ENCODE results near the gene KCNA2. TPM values are rescaled to one million over a fixed set of nuclear protein-coding genes. Genes with fewer than 3 reads are reported as not detected.

The KCNA2 gene
- total RNA-seq, 1 donor, result 0.52 TPM

DNA sequence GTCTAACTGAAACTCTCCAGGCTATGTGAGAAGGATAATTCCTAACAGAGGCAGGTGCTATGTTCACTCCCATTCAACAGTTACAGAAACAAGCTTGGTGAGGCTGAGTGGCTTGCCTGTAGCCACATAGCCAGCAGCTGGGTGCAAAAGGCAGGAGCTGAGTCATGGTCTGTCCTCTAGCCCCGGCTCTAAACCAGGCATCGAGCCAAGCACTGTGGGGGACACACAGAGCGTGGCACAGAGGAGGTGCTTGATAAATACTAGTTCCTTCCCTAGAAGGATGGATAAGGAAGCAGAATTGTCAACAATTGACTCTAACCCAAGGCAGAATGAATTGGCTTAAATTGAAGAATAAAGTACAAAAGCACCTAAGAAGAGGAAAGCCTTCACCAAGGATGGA, 10.4 kb upstream of the KCNA2 start:
- no peaks in the 10 kb centered on the region for H3K9me3 ChIP-seq (ENCODE audit: low read depth, low read length)
- no peak overlapping the region for H3K4me3 ChIP-seq (ENCODE audit: low read length)
- H3K4me1 ChIP-seq (ENCODE audit: insufficient read depth, low read length), result peaks cover 42% of the 10 kb centered on the region
- no peaks in the 10 kb centered on the region for H3K27me3 ChIP-seq (ENCODE audit: insufficient read depth, low read length)

GRCh38 chr1:110615548-110616130, 9.5 kb upstream of the KCNA2 start:
- H3K27me3 ChIP-seq (ENCODE audit: insufficient read depth, low read length), result no peaks in the 10 kb centered on the region
- no peak overlapping the region for H3K4me3 ChIP-seq (ENCODE audit: low read length)
- H3K4me1 ChIP-seq (ENCODE audit: insufficient read depth, low read length), result peaks cover 38% of the 10 kb centered on the region
- no peaks in the 10 kb centered on the region for H3K9me3 ChIP-seq (ENCODE audit: low read depth, low read length)

GRCh38 chr1:110612060-110612745, 6.0 kb upstream of the KCNA2 start:
- H3K4me1 ChIP-seq (ENCODE audit: insufficient read depth, low read length), result peaks cover 24% of the 10 kb centered on the region
- peaks cover 25% of the 10 kb centered on the region for H3K27me3 ChIP-seq (ENCODE audit: insufficient read depth, low read length)
- no peak overlapping the region for H3K4me3 ChIP-seq (ENCODE audit: low read length)
- H3K9me3 ChIP-seq (ENCODE audit: low read depth, low read length), result no peaks in the 10 kb centered on the region

DNA sequence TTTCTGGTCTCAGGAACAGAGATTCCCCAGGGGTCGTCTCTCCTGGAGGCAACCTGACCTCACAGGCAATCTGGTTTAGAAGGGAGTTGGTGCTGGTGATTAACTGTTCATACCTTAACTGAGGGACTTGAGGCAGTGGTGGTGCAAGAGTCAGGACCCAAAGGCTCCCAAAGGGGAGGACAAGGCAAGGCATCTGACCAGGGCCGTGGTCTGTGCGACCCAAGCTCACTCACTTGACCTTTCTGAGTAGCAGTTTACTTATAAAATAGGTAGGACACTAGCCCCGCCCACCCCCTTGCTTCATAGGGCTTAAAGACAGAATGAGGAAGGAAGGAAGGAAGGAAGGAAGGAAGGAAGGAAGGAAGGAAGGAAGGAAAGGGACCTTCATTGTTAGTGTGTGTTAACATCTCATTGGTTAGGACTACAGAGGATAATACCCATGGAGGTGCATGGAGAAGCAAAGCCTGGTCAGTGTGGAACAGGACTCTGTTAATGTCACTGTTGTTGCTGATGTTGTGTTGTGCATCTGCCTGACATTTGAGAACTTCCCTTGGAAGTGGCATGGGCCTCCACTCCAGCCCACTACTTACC, 4.6 kb upstream of the KCNA2 start:
- no peaks in the 10 kb centered on the region for H3K9me3 ChIP-seq (ENCODE audit: low read depth, low read length)
- no peak overlapping the region for H3K4me3 ChIP-seq (ENCODE audit: low read length)
- H3K4me1 ChIP-seq (ENCODE audit: insufficient read depth, low read length), result peaks cover 22% of the 10 kb centered on the region
- H3K27me3 ChIP-seq (ENCODE audit: insufficient read depth, low read length), result peaks cover 38% of the 10 kb centered on the region

DNA sequence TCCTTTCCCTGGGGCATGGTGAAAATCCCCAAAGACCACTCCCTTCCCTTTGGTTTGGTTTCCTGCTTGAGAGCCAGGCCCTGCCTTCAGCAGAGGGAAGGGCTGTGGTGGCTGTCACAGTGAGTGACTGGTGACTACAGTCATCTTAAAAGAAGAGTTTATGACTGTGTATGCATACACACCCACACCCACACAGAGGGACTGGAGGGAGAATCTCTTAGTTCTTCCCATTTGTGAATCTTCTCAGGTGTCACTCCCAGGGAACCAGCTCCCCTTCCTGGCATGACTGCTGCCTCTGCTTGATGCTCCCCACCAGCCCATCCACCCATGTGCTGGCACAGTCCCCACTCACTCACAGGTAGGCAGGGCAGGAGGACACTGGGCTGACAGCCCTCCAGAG, 3.9 kb upstream of the KCNA2 start:
- H3K9me3 ChIP-seq (ENCODE audit: low read depth, low read length), result no peaks in the 10 kb centered on the region
- H3K27me3 ChIP-seq (ENCODE audit: insufficient read depth, low read length), result peaks cover 45% of the 10 kb centered on the region

GRCh38 chr1:110608247-110608646, 2.1 kb upstream of the KCNA2 start:
- Histone ChIP-seq H3K4me3 (ENCODE audit: low read length) (no peak overlapping the region), H3K27me3 (ENCODE audit: insufficient read depth, low read length) (peaks cover 57% of the 10 kb centered on the region), H3K4me1 (ENCODE audit: insufficient read depth, low read length) (peaks cover 18% of the 10 kb centered on the region), H3K9me3 (ENCODE audit: low read depth, low read length) (no peaks in the 10 kb centered on the region)

More for the DNA sequence above, 3.9 kb upstream of the KCNA2 start:
- Histone ChIP-seq H3K4me3 (ENCODE audit: low read length) (no peak overlapping the region), H3K4me1 (ENCODE audit: insufficient read depth, low read length) (peaks cover 18% of the 10 kb centered on the region)

DNA sequence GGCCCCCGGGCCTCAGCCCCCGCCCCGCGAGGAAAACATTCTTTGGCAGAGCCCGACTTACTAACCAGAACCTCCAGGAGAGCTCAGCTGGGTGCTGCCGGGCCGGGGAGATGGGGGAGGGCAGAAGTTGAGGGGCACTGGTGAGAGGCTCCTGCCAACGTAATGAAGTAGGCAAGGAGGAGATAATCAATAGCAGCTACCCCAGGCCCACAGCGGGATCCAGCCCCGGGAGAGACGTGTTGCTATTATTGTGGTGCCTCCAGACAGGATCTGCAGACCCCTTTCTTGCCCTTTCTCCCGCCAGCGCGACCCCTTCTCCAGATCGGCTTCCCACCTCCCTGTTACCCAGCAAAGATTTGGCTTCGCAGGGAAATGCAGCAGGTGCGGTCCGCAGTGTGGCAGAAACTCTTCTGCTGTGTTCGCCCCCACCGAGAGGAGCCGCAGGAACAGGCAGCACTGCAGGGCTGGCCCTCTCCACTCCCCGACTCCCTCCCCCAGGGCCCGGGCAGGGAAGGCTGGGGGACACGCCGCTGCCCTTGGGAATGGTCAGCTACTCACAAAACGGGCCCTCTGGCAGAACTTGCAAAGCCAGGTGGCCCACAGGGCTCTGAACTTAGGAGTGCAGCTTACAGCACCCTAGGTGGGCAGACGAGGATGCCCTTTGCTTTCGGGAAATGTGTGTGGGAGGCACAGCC, 1.5 kb upstream of the KCNA2 start:
- Histone ChIP-seq H3K9me3 (ENCODE audit: low read depth, low read length) (no peaks in the 10 kb centered on the region), H3K4me3 (ENCODE audit: low read length) (no peak overlapping the region), H3K27me3 (ENCODE audit: insufficient read depth, low read length) (peaks cover 59% of the 10 kb centered on the region), H3K4me1 (ENCODE audit: insufficient read depth, low read length) (peaks cover 18% of the 10 kb centered on the region)

DNA sequence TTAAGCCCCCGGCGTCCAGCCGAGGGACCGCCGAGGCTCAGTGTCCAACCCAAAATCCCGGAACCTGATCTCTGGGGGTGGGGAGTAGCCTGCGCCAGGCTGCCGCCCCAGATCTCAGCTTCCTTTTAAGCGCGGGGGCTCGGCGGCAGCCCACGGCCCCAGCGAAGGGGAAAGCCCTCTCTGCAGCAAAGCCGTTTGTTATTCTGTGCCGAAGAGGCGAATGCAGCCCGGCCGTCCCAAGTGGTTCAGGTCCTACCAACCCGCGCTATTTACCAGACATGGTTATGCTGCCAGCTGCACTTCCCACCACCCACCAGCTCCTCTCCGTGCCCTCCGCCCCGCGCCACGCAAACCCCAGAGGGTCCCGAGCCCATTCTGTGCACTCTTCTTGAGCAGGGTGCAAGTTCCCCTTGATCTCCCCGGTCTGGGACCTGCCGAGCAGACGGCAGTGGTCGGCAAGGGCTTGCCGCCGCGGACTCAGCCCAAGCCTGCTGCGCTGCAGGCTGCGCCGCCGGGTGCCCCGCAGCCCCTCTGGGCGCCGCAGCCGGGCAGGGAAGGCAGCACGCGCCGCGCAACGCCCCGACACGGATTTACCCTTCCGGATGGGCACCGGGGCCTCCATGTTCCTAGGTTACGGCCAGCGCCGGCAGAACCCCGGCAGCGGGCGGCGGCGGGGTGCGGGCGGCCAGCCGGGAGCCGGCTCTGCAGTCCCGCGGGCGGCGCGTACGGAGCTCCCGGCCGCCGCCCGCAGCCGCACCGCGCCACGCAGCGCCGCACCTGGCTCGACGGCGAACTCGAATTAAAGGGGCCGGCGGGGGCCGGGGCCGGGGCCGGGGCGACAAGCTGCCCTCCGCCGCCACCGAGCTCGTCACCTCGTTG, 738 bp upstream of the KCNA2 start:
- Histone ChIP-seq H3K4me1 (ENCODE audit: insufficient read depth, low read length) (peaks cover 18% of the 10 kb centered on the region), H3K4me3 (ENCODE audit: low read length) (peak overlapping the region; percentile 16), H3K9me3 (ENCODE audit: low read depth, low read length) (no peaks in the 10 kb centered on the region), H3K27me3 (ENCODE audit: insufficient read depth, low read length) (peaks cover 59% of the 10 kb centered on the region)

GRCh38 chr1:110605446-110605845, 712 bp downstream of the KCNA2 start:
- H3K4me3 ChIP-seq (ENCODE audit: low read length), result no peak overlapping the region
- H3K4me1 ChIP-seq (ENCODE audit: insufficient read depth, low read length), result peaks cover 18% of the 10 kb centered on the region
- no peaks in the 10 kb centered on the region for H3K9me3 ChIP-seq (ENCODE audit: low read depth, low read length)
- H3K27me3 ChIP-seq (ENCODE audit: insufficient read depth, low read length), result peaks cover 59% of the 10 kb centered on the region

DNA sequence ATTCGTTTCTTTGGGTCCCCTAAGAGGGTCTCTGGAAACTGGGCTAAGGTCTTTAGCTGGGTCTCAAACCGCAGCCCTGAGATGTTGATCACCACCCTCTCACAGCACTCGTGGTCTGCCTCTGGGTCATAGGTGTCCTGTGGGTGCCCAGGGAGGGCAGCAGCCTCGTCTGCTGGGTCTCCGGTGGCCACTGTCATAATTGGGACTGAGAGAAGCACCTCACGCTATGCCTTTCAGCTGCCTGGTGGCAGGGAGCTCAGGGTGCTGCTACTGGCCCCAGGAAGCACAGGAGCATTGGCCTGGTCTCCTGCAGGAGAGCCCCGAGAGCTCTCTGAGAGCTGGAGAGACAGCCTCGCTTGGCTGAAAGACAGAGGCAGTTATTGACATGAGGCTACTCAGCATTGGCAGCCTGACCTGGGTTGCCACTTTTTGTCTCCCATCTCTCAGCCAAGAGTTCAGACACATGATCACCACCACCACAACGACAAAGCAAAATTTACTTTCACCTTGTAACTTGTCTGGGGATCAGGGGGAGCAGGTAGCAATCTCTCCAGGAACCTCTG, 1.5 kb downstream of the KCNA2 start:
- peaks cover 55% of the 10 kb centered on the region for H3K27me3 ChIP-seq (ENCODE audit: insufficient read depth, low read length)
- peaks cover 18% of the 10 kb centered on the region for H3K4me1 ChIP-seq (ENCODE audit: insufficient read depth, low read length)
- no peak overlapping the region for H3K4me3 ChIP-seq (ENCODE audit: low read length)
- H3K9me3 ChIP-seq (ENCODE audit: low read depth, low read length), result no peaks in the 10 kb centered on the region

DNA sequence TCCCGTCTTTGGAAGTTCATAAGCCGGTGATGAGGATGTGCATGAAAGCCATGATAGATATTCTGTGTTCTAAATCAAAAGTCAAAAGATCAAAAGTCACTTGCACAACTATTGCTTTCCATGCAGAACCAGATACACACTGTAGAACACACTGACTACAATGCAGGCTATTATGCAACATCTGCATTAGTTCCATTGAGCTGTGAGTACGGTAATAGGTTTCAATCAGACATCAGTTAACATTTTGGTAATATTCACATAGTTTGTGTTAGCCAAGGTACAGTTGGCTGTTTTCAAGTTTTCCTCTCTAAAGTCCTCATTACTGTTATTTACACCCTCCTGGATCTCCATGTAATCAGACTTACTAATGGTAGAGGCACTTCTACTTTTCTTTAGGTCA, 3.1 kb downstream of the KCNA2 start:
- peaks cover 18% of the 10 kb centered on the region for H3K4me1 ChIP-seq (ENCODE audit: insufficient read depth, low read length)
- peaks cover 41% of the 10 kb centered on the region for H3K27me3 ChIP-seq (ENCODE audit: insufficient read depth, low read length)
- H3K9me3 ChIP-seq (ENCODE audit: low read depth, low read length), result no peaks in the 10 kb centered on the region
- H3K4me3 ChIP-seq (ENCODE audit: low read length), result no peak overlapping the region

DNA sequence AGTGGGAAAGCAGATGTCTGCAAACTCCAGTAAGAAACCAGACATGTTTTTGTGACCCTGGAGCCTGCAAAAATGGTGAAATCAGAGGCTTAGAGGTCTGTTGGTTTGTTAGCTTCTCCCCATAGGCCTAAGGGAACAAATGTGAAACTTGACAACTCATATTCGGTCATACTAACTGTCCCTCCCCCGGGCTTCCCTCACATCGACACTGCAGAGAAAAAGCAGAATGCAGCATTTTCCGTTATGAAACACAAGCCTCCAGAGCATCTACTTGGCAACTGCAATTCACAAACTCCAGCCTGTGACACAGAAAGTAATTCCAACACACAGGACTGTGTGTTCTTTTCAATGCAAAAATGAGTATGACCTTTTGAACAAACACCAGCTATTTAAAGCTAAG, 3.7 kb downstream of the KCNA2 start:
- no peak overlapping the region for H3K4me3 ChIP-seq (ENCODE audit: low read length)
- H3K4me1 ChIP-seq (ENCODE audit: insufficient read depth, low read length), result peaks cover 13% of the 10 kb centered on the region
- H3K27me3 ChIP-seq (ENCODE audit: insufficient read depth, low read length), result peaks cover 35% of the 10 kb centered on the region
- no peaks in the 10 kb centered on the region for H3K9me3 ChIP-seq (ENCODE audit: low read depth, low read length)

DNA sequence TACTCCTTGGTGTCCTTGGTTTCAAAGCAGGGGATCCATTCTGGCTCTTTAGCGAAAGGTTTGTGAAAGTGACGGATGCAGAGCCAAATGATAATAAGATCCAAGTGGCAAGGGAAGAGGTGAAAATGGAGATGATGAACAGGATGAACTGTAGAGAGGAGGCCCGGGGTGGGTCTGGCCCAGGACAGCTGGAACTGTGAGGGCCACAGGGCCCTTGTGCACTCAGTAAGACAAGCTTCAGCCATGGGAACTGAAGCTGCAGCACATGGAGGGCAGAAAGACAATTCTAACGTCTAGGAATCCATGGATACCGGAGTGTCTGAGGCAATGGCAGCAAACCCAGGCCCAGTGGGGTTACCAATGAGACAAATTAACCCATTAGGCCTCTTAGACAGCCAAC, 4.8 kb downstream of the KCNA2 start:
- Histone ChIP-seq H3K9me3 (ENCODE audit: low read depth, low read length) (no peaks in the 10 kb centered on the region), H3K4me1 (ENCODE audit: insufficient read depth, low read length) (peaks cover 5% of the 10 kb centered on the region), H3K4me3 (ENCODE audit: low read length) (no peak overlapping the region), H3K27me3 (ENCODE audit: insufficient read depth, low read length) (peaks cover 30% of the 10 kb centered on the region)

DNA sequence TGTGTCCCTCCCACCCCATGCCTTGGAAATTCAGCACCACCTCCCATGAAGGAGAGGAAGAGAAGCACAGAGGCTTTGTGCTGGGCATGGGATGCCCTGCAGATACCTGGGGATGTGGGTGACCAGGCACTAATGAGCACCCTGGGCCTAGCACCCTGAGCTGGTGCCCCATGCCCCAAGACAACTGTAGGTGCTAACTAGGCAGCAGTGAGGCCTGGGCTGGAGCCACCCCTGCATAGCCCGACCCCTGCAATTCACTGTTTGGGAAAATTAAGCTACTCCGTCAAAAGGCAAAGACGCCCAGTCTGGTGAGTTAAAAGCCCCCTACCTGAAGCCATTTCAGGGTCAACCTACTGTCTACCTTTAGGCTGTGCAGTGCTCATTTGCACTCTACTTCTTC, 5.4 kb downstream of the KCNA2 start:
- Histone ChIP-seq H3K27me3 (ENCODE audit: insufficient read depth, low read length) (peaks cover 25% of the 10 kb centered on the region), H3K4me3 (ENCODE audit: low read length) (no peak overlapping the region), H3K4me1 (ENCODE audit: insufficient read depth, low read length) (no peaks in the 10 kb centered on the region), H3K9me3 (ENCODE audit: low read depth, low read length) (no peaks in the 10 kb centered on the region)
